Esophagus squamous epithelium (tissue), 5 donors: ENCODE data around the gene STX8. TPM values are rescaled to one million over a fixed set of nuclear protein-coding genes. Genes with fewer than 3 reads are reported as not detected.

Source experiments
- DNase-seq: peaks from one replicate; lab custom pipeline; 2025; lab: John Stamatoyannopoulos, UW
- H3K27ac ChIP-seq, 4 donors: fragments of 200-600 bp; sonication (generic); one replicate each; pipeline ENCODE4 v1.5.1; 2016 to 2019; ENCODE audit warnings: mild to moderate bottlenecking in 1 of 4
- H3K27me3 ChIP-seq, 4 donors: fragments of 200-600 bp; sonication (generic); 1 replicate in 3 of 4; 2 replicates in 1 of 4; pipeline versions ENCODE4 v1.5.1 to v1.6.0; 2017 to 2021; ENCODE audit warnings: antibody characterized with exemption in 1 of 4
- H3K36me3 ChIP-seq, 3 donors: fragments of 200-600 bp; sonication (generic); one replicate each; pipeline ENCODE4 v1.5.1; 2016 to 2019
- H3K4me1 ChIP-seq, 3 donors: fragments of 200-600 bp; sonication (generic); one replicate each; pipeline ENCODE4 v1.5.1; 2017 to 2019
- H3K4me3 ChIP-seq, 4 donors: fragments of 200-600 bp; sonication (generic); 1 replicate in 3 of 4; 2 replicates in 1 of 4; pipeline ENCODE4 v1.5.1; 2016 to 2019; ENCODE audit warnings: mild to moderate bottlenecking in 2 of 4, moderate library complexity in 1 of 4
- H3K9me3 ChIP-seq, 3 donors: fragments of 200-600 bp; sonication (generic); one replicate each; pipeline ENCODE4 v1.5.1; 2016 to 2019
- CTCF ChIP-seq, 6 experiments: fragments of 450-650 bp in 4 of 6; fragments of 200-600 bp in 2 of 6; sonication (generic) in 2 of 6; IDR thresholded peaks; one replicate each; pipeline ENCODE4 v1.5.1; 2016 to 2019; ENCODE audit warnings: antibody characterized with exemption in 6 of 6, mild to moderate bottlenecking in 4 of 6, moderate library complexity in 4 of 6
- POLR2A ChIP-seq, 4 donors: fragments of 450-650 bp; IDR thresholded peaks; one replicate each; pipeline ENCODE4 v1.6.1; 2017; ENCODE audit warnings: antibody characterized with exemption in 4 of 4, mild to moderate bottlenecking in 4 of 4, moderate library complexity in 3 of 4
- WGBS, 2 donors: methylation state at CpG; one replicate each; pipeline ENCODE4 v1.1.5; 2018; 5-methylcytosine and 5-hydroxymethylcytosine counted together
- intact Hi-C: fragments of 100-400 bp; cut with DNase I; formaldehyde crosslinking; loops from one replicate; pipeline ENCODE4 v1.15.0; 2022
- total RNA-seq, 4 donors: library from RNA; depleted of rRNA; stranded (reverse); fragments of >200 nt; gene quantifications; one replicate each; pipeline ENCODE4 v1.1.0, GENCODE V29; 2016
- donor health status: DM: yes; HTN: yes; CAD: no.

Gene STX8
- total RNA-seq, 4 donors from 2014 or later, result 31.8 to 66.4 (median 46.5) TPM

GRCh38 chr17:9226130-9226793, 349.4 kb downstream of the STX8 start:
- Histone ChIP-seq H3K36me3 (peaks cover 0 to 30% (median 5%) of the 10 kb centered on the region in 3 donors), H3K4me3 (no peak overlapping the region), H3K27ac (peak overlapping the region; percentile 14 to 64 (median 60)), H3K9me3 (no peaks in the 10 kb centered on the region), H3K27me3 (no peaks in the 10 kb centered on the region), H3K4me1 (peaks cover 7 to 61% (median 8%) of the 10 kb centered on the region in 3 donors)
- DNase-seq, result no peak
- 54 to 74% methylated on average over 6 to 11 of the region's 34 CpGs for WGBS, 2 donors
- no peak for TF ChIP-seq CTCF (IDR thresholded peaks at IDR 0.05)
- TF ChIP-seq POLR2A (IDR thresholded peaks at IDR 0.05), result no peak
- intact Hi-C loops, result no loop called here

GRCh38 chr17:9225305-9226101, 350.1 kb downstream of the STX8 start:
- whole genome bisulfite sequencing, 2 donors, result 66 to 89% methylated on average over 7 to 14 of the region's 32 CpGs
- Histone ChIP-seq H3K9me3 (no peaks in the 10 kb centered on the region), H3K4me1 (peaks cover 7 to 54% (median 8%) of the 10 kb centered on the region in 3 donors), H3K36me3 (peaks cover 0 to 38% (median 5%) of the 10 kb centered on the region in 3 donors), H3K27ac (peak overlapping the region; percentile 27 to 64 (median 60)), H3K27me3 (no peaks in the 10 kb centered on the region), H3K4me3 (no peak overlapping the region)
- no peak for TF ChIP-seq POLR2A (IDR thresholded peaks at IDR 0.05)
- TF ChIP-seq CTCF (IDR thresholded peaks at IDR 0.05), result no peak
- intact Hi-C loops, result no loop called here
- DNase-seq, result no peak

GRCh38 chr17:9224485-9224884, 351.1 kb downstream of the STX8 start:
- WGBS, 2 donors, result 72 to 100% methylated on average over 1 to 3 of the region's 7 CpGs
- no peaks in the 10 kb centered on the region for H3K9me3 ChIP-seq
- peaks cover 7 to 44% (median 8%) of the 10 kb centered on the region in 3 donors for H3K4me1 ChIP-seq
- no peaks in the 10 kb centered on the region for H3K27me3 ChIP-seq
- H3K36me3 ChIP-seq, result peaks cover 0 to 47% (median 5%) of the 10 kb centered on the region in 3 donors
- peak overlapping the region in 3 of 4 donors; percentile 34 to 59 (median 36) for H3K27ac ChIP-seq
- DNase-seq, result no peak
- no peak overlapping the region for H3K4me3 ChIP-seq
- TF ChIP-seq POLR2A (IDR thresholded peaks at IDR 0.05), result no peak
- TF ChIP-seq CTCF (IDR thresholded peaks at IDR 0.05), result no peak
- intact Hi-C loops, result no loop called here

- Histone ChIP-seq H3K27me3 (no peaks in the 10 kb centered on the region), H3K36me3 (peaks cover 0 to 48% (median 5%) of the 10 kb centered on the region in 3 donors), H3K27ac (peak overlapping the region in 2 of 4 donors; percentile 21 to 36), H3K4me1 (peaks cover 7 to 37% (median 8%) of the 10 kb centered on the region in 3 donors), H3K4me3 (no peak overlapping the region), H3K9me3 (no peaks in the 10 kb centered on the region)
- intact Hi-C loops, result no loop called here
- 59 to 75% methylated on average over 3 to 8 of the region's 8 CpGs for WGBS, 2 donors
- no peak for DNase-seq
- no peak for TF ChIP-seq CTCF (IDR thresholded peaks at IDR 0.05)
- TF ChIP-seq POLR2A (IDR thresholded peaks at IDR 0.05), result no peak
Measured at GRCh38 chr17:9223531-9223930, 352.1 kb downstream of the STX8 start.

- intact Hi-C loops, result no loop called here
- DNase-seq, result no peak
- Histone ChIP-seq H3K27me3 (no peaks in the 10 kb centered on the region), H3K4me3 (no peak overlapping the region), H3K27ac (no peak overlapping the region), H3K4me1 (peaks cover 8 to 43% (median 10%) of the 10 kb centered on the region in 3 donors), H3K9me3 (no peaks in the 10 kb centered on the region), H3K36me3 (peaks cover 0 to 48% (median 5%) of the 10 kb centered on the region in 3 donors)
- 78 to 100% methylated on average over 3 of the region's 5 CpGs for WGBS, 2 donors
- TF ChIP-seq CTCF (IDR thresholded peaks at IDR 0.05), result no peak
- no peak for TF ChIP-seq POLR2A (IDR thresholded peaks at IDR 0.05)
Measured at GRCh38 chr17:9221922-9222180, 353.8 kb downstream of the STX8 start.
